ENCODE data around the gene SKOR1.
A peak's percentile ranks its signal among the peaks of the same experiment; 100 is the strongest.

- TF ChIP-seq CTCF (conservative IDR thresholded peaks at IDR 0.05 in 1 of 2, IDR thresholded peaks at IDR 0.05 in 1 of 2; ENCODE audit: extremely low read depth in 1 of 2, insufficient read depth in 1 of 2, low read depth in 1 of 2, low read length in 2 of 2) (no peak), EZH2 (IDR thresholded peaks at IDR 0.05; ENCODE audit: borderline replicate concordance, low read length) (peak; percentile 64)
These were observed at the start of gene SKOR1 for GRCh38 chr15:67824976-67825880.

Measured in mammary epithelial cell (primary cell).